PFSK-1 (cell line): ENCODE measurements around the gene DPEP1.

ENCODE experiments used
- FOXP2 ChIP-seq: optimal IDR thresholded peaks from 2 replicates; pipeline ENCODE3; 2011; ENCODE audit warnings: borderline replicate concordance, control low read depth, inconsistent platforms; ENCODE audit not compliant: insufficient read depth; ENCODE audit errors: extremely low read length, extremely low read depth
- POLR2AphosphoS5 ChIP-seq: IDR thresholded peaks from 2 replicates; pipeline ENCODE4 v1.6.1; 2012; ENCODE audit warnings: low read depth, mild to moderate bottlenecking, control low read depth, low read length, moderate library complexity
- SIN3A ChIP-seq: IDR thresholded peaks from 2 replicates; pipeline ENCODE4 v1.6.1; 2012; ENCODE audit warnings: mild to moderate bottlenecking, low read length, moderate library complexity, borderline replicate concordance; ENCODE audit not compliant: insufficient read depth
- TAF1 ChIP-seq: IDR thresholded peaks from 2 replicates; pipeline ENCODE4 v1.6.1; 2012; ENCODE audit warnings: low read length, control low read depth, borderline replicate concordance; ENCODE audit not compliant: insufficient read depth
- TF ChIP-seq, protein P1 (sequence below), 2 experiments: IDR thresholded peaks; 2 replicates each; pipeline versions ENCODE4 v1.6.1 to v1.8.0; 2011 to 2012; ENCODE audit warnings: low read depth in 2 of 2, low read length in 2 of 2, control low read depth in 1 of 2, inconsistent platforms in 1 of 2, mild to moderate bottlenecking in 1 of 2, moderate library complexity in 1 of 2; ENCODE audit not compliant: insufficient read depth in 1 of 2

DPEP1 gene

DNA sequence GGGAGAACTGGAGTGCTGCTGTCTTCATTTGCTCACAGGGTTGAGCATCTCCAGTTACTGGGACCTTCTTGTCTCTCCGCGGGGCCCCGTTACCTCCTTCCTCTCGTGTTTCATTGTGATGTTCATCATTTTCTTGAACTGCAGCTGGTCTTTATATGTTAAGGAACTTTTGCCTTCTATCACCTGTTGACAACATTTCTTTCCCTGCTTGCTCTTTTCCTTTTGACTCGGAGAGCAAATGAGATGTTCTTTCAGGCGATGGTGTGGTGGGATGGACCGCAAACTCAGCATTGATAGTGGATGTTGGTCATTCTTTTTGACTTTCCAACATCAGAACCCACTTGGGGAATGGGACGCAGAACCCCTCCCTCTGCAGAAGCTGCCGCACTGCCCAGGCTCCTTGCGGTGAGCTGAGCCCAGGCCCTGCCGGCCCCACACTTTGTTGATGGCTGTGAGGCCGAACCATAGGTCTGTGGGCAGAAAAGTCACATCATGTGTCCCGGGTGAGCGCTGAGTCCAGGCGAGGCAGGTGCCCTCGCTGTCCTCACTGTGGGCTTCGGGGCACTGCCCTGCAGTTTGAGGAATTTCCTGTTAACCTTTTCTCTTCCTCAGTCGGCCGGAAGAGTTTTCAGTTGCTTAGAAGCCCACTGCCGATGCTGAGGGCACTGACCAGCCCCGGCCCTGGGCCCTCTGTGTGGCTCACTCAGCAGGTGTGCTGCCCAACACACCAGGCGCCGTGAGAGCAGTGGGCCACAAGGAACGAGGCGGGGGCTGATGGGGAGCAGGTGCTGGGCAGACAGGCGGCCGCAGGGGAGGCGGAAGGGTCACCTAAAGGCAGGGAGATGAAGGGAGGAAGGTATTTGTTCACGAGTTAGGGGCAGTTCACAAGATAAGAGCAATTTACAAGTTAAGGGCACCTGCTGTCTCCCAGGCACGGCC lies 45.5 kb upstream of the DPEP1 start:
- TF ChIP-seq TAF1: no peak

DNA sequence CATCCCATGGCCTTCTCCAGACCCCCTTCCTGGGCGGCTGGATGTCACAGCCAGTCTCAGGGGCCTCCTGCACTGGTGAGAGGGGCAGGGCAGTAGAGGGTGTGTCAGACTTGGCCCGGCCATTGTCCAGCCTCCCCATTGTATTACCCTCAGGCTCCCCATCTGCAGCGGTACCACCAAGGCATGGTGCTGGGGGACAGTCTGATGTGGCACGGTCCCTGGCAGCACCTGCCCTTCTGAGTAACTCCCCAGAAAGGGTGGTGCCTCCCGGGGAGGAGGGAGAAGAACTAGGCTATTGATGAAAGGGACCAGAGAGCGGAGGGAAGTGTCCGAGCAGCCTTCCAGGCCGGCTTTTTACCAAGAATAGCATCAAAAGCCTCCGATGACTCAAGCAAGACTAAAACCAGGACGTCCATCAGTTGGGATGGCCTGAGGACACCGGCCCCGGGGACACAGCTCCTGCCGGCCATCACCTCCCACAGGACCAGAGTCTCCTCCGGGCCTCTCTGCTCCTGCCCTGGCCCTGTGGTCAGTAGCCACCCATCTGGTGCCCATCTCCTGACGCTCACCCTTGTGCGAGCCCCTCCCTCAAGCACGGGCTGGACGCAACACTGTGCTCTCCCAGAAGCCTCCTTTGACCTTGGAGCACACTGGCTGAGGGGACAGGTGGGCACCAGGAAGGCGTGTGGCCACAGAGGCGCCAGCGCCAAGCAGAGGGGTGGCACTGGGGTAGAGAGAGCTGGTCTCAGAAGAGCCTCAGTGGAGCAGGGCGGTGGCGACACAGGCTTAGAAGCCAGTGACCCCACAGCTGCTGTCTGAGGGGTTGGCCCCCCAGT lies 43.7 kb upstream of the DPEP1 start:
- TF ChIP-seq FOXP2 (no peak), SIN3A (no peak), TAF1 (no peak), POLR2AphosphoS5 (no peak)
- TF ChIP-seq, protein P1, sequence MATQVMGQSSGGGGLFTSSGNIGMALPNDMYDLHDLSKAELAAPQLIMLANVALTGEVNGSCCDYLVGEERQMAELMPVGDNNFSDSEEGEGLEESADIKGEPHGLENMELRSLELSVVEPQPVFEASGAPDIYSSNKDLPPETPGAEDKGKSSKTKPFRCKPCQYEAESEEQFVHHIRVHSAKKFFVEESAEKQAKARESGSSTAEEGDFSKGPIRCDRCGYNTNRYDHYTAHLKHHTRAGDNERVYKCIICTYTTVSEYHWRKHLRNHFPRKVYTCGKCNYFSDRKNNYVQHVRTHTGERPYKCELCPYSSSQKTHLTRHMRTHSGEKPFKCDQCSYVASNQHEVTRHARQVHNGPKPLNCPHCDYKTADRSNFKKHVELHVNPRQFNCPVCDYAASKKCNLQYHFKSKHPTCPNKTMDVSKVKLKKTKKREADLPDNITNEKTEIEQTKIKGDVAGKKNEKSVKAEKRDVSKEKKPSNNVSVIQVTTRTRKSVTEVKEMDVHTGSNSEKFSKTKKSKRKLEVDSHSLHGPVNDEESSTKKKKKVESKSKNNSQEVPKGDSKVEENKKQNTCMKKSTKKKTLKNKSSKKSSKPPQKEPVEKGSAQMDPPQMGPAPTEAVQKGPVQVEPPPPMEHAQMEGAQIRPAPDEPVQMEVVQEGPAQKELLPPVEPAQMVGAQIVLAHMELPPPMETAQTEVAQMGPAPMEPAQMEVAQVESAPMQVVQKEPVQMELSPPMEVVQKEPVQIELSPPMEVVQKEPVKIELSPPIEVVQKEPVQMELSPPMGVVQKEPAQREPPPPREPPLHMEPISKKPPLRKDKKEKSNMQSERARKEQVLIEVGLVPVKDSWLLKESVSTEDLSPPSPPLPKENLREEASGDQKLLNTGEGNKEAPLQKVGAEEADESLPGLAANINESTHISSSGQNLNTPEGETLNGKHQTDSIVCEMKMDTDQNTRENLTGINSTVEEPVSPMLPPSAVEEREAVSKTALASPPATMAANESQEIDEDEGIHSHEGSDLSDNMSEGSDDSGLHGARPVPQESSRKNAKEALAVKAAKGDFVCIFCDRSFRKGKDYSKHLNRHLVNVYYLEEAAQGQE (IDR thresholded peaks at IDR 0.05; ENCODE audit: insufficient read depth in 1 of 2, low read depth in 2 of 2, low read length in 2 of 2): no peak

DNA sequence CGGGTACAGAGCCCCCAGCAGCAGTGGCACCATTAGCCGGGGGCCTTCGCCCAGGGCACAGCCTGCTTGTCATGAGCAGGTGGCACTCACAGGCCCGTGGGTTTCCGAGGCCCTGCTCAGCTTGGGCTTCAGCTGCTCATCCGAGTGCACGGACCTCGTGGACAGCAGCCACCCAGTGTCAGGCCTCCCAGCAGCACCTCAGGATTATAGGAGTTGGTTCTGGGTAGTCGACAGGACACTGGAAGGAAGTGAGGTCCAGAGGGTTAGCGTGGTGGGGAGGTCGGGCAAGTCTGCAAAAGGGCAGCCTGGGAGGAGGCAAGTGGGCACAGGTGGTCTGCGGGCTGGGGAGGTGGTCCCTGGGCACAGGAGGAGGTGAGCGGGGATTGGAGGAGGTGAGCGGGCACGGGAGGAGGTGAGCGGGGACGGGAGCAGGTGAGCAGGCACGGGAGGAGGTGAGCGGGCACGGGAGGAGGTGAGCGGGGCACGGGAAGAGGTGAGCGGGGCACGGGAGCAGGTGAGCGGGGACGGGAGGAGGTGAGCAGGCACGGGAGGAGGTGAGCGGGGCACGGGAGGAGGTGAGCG lies 43.0 kb upstream of the DPEP1 start:
- TF ChIP-seq TAF1: no peak
- TF ChIP-seq, protein P1 (IDR thresholded peaks at IDR 0.05; ENCODE audit: insufficient read depth in 1 of 2, low read depth in 2 of 2, low read length in 2 of 2): no peak
- TF ChIP-seq FOXP2: no peak
- TF ChIP-seq SIN3A: no peak
- no peak for TF ChIP-seq POLR2AphosphoS5

DNA sequence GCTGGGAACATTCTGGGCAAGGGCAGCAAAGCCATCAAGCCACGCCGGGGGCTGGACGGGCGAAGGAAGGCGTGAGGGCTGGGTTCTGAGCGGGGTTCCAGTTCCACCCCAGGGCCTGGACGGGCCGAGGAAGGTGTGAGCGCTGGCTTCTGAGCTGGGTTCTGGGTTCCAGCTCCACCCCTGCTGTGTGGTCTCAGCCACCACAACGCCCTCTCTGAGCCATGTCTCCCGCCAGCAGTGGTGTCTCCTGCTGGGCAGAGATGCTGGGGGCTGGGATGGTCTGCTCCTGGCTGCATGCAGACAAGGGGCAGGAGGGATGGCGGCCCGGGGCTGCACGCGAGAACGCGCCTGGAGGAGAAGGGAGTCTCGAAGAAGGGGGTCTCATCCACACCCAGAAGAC lies 41.8 kb upstream of the DPEP1 start:
- TF ChIP-seq SIN3A: no peak

DNA sequence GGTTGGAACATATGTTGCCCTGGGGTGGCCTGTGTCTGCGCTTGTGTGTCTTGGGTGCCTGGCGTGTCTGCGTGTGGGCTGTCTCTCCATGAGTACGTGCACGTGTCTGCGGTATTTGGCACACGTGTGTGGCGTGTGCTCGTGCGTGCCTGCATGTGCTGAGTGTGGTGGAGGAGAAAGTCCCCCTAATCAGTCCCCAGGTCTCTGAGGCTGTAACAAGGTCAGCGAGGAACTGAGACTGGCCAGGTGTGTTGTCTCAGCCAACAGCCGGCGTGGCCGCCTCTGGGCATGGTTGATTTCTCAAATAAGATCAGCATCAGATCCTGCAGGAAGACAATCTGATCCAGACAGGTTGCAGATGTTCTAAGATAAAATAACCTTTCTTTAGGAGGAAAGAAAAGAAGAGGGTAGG lies 41.4 kb upstream of the DPEP1 start:
- TF ChIP-seq, protein P1 (IDR thresholded peaks at IDR 0.05; ENCODE audit: insufficient read depth in 1 of 2, low read depth in 2 of 2, low read length in 2 of 2): no peak
